Measurements from ENCODE around the gene TMEM151B. TPM values are rescaled to one million over a fixed set of nuclear protein-coding genes. Genes with fewer than 3 reads are reported as not detected.
A peak's percentile ranks its signal among the peaks of the same experiment; 100 is the strongest.

TMEM151B gene
- total and polyA plus RNA-seq, 2 of the 13 experiments (the other 11 are each of a cell fraction or from before 2014, with no cell fraction given) = not detected

- peak; percentile 27; the same call in 1 of the 2 replicates for TF ChIP-seq TBX3 (IDR thresholded peaks at IDR 0.05; ENCODE audit: borderline replicate concordance)
- no peak for TF ChIP-seq PHB2 (IDR thresholded peaks at IDR 0.05; ENCODE audit: partially characterized antibody)
- peak; percentile 99 for TF ChIP-seq ZFP90 (CRISPR knock-in tag; IDR thresholded peaks at IDR 0.05; ENCODE audit: borderline replicate concordance)
- TF ChIP-seq CERS6 (CRISPR knock-in tag; IDR thresholded peaks at IDR 0.05) = peak; percentile 52; the same call in 1 of the 2 replicates
- peak; percentile 97 for TF ChIP-seq TFDP1 (CRISPR knock-in tag; IDR thresholded peaks at IDR 0.05; ENCODE audit: borderline replicate concordance)
- peak; percentile 91 for TF ChIP-seq ZNF225 (CRISPR knock-in tag; IDR thresholded peaks at IDR 0.05)
- TF ChIP-seq ZNF430 (CRISPR knock-in tag; IDR thresholded peaks at IDR 0.05) = peak; percentile 91
- TF ChIP-seq DRAP1 (CRISPR knock-in tag; IDR thresholded peaks at IDR 0.05) = peak; percentile 93
- no peak for TF ChIP-seq ZNF879 (CRISPR knock-in tag; IDR thresholded peaks at IDR 0.05)
- TF ChIP-seq REL (CRISPR knock-in tag; conservative IDR thresholded peaks at IDR 0.05) = peak; percentile 89; the same call in 1 of the 2 replicates
- TF ChIP-seq LRRFIP1 (CRISPR knock-in tag; conservative IDR thresholded peaks at IDR 0.05) = 0 out of 2 replicates have a peak, but pooled peaks have one; percentile 41
- TF ChIP-seq HDAC6 (IDR thresholded peaks at IDR 0.05; ENCODE audit: low read depth, low read length) = 0 out of 2 replicates have a peak, but pooled peaks have one; percentile 64
- peak; percentile 85; the same call in 1 of the 2 replicates for TF ChIP-seq ZNF468 (CRISPR knock-in tag; IDR thresholded peaks at IDR 0.05)
- peak; percentile 84; the same call in 1 of the 2 replicates for TF ChIP-seq ATAD3A (CRISPR knock-in tag; IDR thresholded peaks at IDR 0.05)
- TF ChIP-seq CENPBD1 (CRISPR knock-in tag; IDR thresholded peaks at IDR 0.05; ENCODE audit: borderline replicate concordance, low read depth) = no peak
- peak; percentile 92 for TF ChIP-seq PRMT3 (CRISPR knock-in tag; IDR thresholded peaks at IDR 0.05; ENCODE audit: borderline replicate concordance, low read depth)
- peak; percentile 67; the same call in 1 of the 2 replicates for TF ChIP-seq ZNF292 (CRISPR knock-in tag; IDR thresholded peaks at IDR 0.05; ENCODE audit: borderline replicate concordance, low read depth)
- no peak for TF ChIP-seq TRAFD1 (CRISPR knock-in tag; IDR thresholded peaks at IDR 0.05; ENCODE audit: borderline replicate concordance)
- no peak; the same call in 1 of the 2 replicates for TF ChIP-seq ZNF562 (CRISPR knock-in tag; IDR thresholded peaks at IDR 0.05; ENCODE audit: borderline replicate concordance)
These were observed 42.9 kb downstream of the TMEM151B start, which contains the start of gene AARS2 (continued) for GRCh38 chr6:44312901-44313788.

Data from HepG2 (cell line).